ENCODE measurements around the gene COMP.
"Not testable (repeated sequence)": the region's sequence is repeated elsewhere in the genome, so short reads cannot be mapped to it uniquely, and the experiment has no call there.

Gene COMP

DNA sequence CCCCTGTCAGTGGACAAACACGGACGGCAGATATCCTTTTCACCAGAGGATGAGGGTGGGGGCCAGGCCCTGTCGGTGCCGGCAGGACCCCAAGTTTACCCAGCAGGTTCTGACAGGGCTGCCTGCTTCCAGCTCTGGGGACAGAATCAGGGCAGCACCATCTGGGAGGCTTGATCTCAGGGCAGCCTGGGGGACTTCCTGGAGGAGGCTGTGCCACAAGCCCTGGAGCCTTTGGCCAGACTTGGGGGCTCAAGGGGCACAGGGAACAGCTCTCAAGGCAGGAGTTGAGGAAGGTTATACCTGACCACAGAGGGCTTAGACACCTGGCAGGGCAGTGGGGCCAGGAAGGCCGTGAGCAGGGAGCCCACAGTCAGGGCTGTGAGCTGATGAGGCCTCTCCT lies 45.2 kb downstream of the COMP start:
- DNase-seq (ENCODE audit: low read depth), result no peak

GRCh38 chr19:18745012-18745735 lies 45.9 kb downstream of the COMP start:
- DNase-seq (ENCODE audit: low read depth), result peak; percentile 47

GRCh38 chr19:18743784-18744418 lies 47.2 kb downstream of the COMP start:
- DNase-seq (ENCODE audit: low read depth), result no peak

DNA sequence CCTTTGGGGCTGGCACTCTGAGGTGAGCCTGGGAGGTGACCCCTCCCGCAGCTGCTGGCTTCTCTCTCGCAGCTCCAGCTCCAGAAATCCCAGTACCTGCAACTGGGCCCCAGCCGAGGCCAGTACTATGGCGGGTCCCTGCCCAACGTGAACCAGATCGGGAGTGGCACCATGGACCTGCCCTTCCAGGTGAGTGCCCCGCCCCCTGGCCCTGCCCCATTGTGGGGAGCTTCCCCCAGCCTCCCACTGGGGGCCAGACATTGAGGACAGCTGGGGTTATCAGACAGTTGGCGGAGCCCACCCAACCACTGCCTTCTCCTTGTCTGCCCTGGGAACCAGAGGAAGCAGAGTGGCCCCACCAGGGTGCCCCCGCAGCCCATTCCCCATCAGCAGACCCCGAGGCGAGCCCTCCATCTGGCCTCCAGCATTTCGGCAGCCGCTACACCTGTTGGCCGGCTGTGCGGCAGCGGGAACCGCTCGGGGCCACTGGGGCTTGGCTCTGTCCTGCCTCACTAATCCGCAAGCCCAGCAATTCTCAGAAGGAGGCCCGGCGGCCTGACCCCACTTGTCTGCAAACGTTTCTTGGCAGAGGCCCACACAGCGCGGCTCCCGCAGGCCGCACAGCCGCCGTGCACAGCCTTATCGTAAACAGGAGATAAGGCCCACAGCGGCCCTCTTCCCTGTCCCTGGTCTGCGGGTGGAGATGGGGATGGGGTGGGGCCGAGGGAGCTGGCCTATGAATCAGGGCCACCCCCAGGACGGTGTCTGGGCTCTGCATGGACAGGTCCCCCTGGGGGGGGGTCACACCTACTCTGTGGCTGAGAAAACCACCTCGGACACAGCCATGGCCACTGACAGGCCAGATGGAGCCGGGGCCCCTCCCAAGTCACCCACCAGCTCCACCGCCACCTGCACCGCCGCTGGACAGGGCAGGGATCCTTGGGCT lies 48.0 kb downstream of the COMP start:
- DNase-seq (ENCODE audit: low read depth), result peak; percentile 85

GRCh38 chr19:18742324-18742723 lies 48.8 kb downstream of the COMP start:
- no peak for DNase-seq (ENCODE audit: low read depth)

- DNase-seq (ENCODE audit: low read depth), result no peak
Observed at GRCh38 chr19:18741124-18742121, 49.7 kb downstream of the COMP start.

DNA sequence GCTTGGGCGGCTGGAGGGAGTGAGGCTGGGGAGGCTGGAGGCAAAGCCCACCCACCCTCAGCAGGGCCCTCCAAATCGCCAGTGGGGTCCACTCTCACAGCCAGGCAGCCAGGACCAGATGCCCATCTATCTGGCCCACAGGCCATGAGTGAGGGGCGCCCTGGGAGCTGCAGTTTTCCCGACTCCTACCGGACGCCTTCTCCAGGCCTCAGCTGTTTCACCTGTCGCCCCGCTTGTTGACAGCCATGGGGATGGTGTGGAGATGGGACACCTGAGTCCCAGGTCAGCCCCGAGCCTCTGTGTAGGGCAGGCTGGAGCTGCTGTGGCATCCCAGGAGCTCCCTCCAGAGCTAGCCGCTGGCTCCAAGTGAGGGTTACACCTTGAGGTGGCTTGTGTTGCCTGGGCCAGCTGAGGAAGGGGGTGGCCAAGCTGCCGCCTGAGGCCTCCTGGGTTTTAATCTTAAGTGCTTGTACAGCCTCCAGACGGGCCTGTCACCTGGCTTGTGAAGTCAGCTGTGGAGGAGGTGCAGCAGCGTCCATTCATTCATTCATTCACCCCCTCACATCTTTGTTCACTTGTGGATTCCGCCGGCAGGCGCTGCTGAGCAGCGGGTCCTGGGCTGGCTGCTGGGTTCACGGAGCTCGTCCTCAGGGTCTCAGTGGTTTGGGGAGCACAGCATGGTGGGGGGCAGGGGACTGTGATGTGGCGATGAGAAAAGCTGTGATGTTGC lies 52.0 kb downstream of the COMP start:
- DNase-seq (ENCODE audit: low read depth), result no peak

DNA sequence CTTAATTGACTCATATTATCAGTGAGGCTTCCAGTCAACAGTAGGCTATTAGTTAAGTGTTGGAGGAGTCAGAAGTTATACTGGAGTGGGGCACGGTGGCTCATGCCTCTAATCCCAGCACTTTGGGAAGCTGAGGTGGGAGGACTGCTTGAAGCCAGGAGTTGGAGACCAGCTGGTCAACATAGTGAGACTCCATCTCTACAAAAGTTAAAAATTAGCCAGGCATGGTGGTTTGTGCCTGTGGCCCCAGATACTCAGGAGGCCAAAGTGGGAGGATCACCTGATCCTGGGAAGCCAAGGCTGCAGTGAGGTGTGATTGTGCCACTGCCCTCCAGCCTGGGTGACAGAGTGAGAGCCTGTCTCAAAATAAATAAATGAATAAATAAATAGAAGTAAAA lies 53.2 kb downstream of the COMP start:
- no peak for DNase-seq (ENCODE audit: low read depth)

DNA sequence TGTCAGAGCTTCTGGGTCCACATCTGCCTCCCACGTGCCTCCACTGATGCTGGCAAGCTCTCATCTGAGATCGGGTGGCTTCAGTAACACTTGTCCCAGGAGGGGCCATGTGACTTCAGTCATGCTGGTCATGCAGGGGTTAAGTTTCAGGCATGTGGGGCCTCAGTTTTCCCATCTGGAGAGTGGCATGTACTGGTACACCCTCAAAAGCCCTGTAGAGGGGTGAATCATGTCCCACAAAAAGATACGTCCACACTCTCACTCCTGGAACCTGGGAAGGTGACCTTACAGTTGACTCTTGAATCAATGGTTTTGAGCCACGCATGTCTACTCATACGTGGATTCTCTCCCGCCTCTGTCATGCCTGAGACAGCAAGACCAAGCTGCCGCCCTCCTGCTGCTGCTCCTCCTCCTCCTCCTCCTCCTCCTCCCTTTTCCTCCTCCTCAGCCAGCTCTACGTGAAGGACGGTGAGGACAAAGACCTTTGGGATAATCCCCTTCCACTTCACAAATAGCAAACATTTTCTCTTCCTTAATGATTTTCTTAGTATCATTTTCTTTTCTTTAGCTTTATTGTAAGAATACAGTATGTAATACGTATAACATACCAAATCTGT lies 53.7 kb downstream of the COMP start:
- DNase-seq (ENCODE audit: low read depth), result peak; percentile 37

DNA sequence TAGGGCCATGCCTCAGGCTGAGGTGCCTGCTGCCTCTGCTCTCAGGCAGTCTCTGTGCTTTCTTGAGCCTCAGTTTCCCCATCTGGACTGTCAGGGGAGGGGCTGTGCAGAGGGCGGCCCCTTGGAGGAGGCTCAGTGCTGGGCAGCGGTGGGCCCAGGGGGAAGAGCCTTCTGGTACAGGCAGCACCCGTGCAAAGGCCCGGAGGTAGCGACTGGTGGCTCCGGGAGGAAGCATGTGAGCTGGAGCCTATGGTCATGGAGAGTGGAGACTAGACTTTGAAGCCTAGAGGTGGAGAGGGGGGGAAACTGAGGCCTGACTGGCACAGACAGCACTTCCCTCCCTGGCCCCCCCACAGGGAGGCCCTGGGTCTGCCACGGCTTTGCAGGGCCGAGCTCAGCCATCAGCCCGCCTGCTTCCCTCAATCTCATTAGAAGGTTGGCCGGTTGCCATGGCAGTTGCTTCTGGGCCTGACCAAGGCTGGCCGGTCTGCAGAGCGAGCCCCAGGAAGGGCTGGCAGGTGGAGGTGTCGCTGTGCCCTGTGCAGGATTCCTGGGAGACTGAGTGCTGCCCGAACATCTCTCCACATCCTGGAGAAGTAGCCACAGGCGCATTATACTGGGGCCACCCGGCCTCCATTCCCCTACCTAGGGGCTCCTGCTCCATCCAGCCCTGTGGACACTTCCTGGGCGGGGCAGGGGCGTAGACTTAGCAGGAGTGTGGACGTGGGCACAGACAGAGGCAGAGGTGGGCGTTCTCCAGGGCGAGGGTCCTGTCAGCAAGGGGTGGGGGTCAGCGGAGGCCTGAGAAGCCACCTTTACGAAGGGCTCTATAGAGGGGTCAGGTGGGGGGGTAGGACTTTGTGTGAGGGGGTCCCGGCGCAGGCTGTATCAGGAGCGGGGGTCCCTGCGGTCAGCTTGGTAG lies 54.4 kb downstream of the COMP start:
- DNase-seq (ENCODE audit: low read depth), result no peak

DNA sequence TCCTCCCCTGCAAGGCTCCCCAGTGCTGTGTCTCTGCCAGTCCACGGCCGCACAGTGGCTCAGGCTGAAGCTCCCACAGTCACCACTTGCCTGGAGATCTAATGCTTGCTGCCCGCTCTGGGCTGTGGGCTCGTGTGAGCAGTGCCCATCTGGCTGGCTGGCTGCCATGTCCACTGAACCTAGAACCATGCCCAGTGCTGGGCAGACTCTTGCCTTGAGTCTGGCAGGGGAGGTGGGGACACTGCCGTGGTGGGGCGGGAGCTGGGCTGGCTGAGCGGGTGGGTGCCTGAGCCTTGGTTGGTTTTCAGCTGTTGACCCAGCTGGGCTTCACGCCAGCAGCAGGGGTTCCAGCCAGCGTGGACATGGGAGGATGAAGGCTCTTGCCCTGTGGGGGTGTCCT lies 55.4 kb downstream of the COMP start:
- DNase-seq (ENCODE audit: low read depth), result no peak

- DNase-seq (ENCODE audit: low read depth), result no peak
Observed at GRCh38 chr19:18735324-18735723, 55.8 kb downstream of the COMP start.

DNA sequence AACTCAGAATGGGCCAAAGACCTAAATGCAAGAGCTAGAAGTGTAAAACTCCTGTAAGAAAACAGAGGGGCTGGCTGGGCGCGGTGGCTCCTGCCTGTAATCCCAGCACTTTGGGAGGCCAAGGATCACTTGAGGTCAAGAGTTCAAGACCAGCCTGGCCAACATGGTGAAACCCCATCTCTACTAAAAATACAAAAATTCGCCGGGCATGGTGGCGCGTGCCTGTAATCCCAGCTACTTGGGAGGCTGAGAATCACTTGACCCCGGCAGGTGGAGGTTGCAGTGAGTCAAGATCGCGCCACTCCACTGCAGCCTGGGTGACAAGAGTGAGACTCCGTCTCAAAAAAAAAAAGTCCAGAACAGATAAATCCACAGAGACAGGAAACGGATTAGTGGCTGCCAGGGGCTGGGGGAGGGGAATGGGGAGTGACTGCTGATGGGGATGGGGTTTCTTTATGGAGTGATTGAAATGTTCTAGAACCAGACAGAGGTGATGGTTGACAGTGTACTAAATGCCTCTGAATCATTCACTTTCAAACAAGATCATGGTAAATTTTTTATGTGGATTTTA lies 57.3 kb downstream of the COMP start:
- not testable (repeated sequence) for DNase-seq (ENCODE audit: low read depth)

GRCh38 chr19:18733196-18733647 lies 57.9 kb downstream of the COMP start:
- DNase-seq (ENCODE audit: low read depth), result peak; percentile 86

All from amniotic epithelial cell (primary cell).